IMR-90 (cell line): ENCODE results near the gene DNAJC11. TPM values are rescaled to one million over a fixed set of nuclear protein-coding genes. Genes with fewer than 3 reads are reported as not detected.

Experiments used
- ATAC-seq: fragments of 200-7000 bp; cut with Tn5 transposase; 2 replicates; pipeline ENCODE4 v1.9.1; 2020; ENCODE audit warnings: low read depth, mild to moderate bottlenecking, moderate library complexity
- BruUV-seq: library from RNA; stranded (reverse); fragments of 400-500 nt; replicated peaks from 2 replicates; lab custom pipeline; 2021; lab: Mats Ljungman, UMichigan
- CTCF ChIA-PET: fragments of 300-600 bp; formaldehyde crosslinking; extraction: SDS; loops from one replicate; lab custom pipeline; 2021; ENCODE audit warnings: antibody characterized with exemption; lab: Yijun Ruan, JAX
- POLR2A ChIA-PET: fragments of 300-600 bp; sonication (Branson Sonifier 250); formaldehyde crosslinking; loops from one replicate; lab custom pipeline; 2022; ENCODE audit warnings: antibody characterized with exemption; ENCODE audit not compliant: unreplicated experiment; lab: Charles Lee
- DNase-seq: peaks from one replicate; pipeline ENCODE4 v3.0.0; 2013
- H2AFZ ChIP-seq: replicated peaks from 2 replicates; pipeline ENCODE3; 2013; ENCODE audit warnings: low read length, mild to moderate bottlenecking; ENCODE audit not compliant: poor library complexity
- H2AK5ac ChIP-seq: 2 replicates; pipeline ENCODE4 v1.6.1; 2013; ENCODE audit warnings: low read depth, low read length, inconsistent platforms
- H2AK9ac ChIP-seq: replicated peaks from 2 replicates; pipeline ENCODE3; 2013; ENCODE audit warnings: mild to moderate bottlenecking, low read depth, low read length, moderate library complexity; ENCODE audit not compliant: poor library complexity
- H2BK120ac ChIP-seq: 2 replicates; pipeline ENCODE4 v1.6.1; 2013; ENCODE audit warnings: low read depth, low read length, inconsistent platforms
- H2BK15ac ChIP-seq: 3 replicates; pipeline ENCODE4 v1.6.1; 2013; ENCODE audit warnings: low read depth, low read length, inconsistent platforms
- H2BK20ac ChIP-seq: 2 replicates; pipeline ENCODE4 v1.6.1; 2013; ENCODE audit warnings: low read depth, mild to moderate bottlenecking, inconsistent platforms, low read length, moderate library complexity
- H2BK5ac ChIP-seq: 2 replicates; pipeline ENCODE4 v1.6.1; 2013; ENCODE audit warnings: mild to moderate bottlenecking, low read depth, low read length, inconsistent platforms; ENCODE audit not compliant: poor library complexity, severe bottlenecking
- H3K14ac ChIP-seq: replicated peaks from 2 replicates; pipeline ENCODE4 v1.6.1; 2013; ENCODE audit warnings: low read depth, low read length, inconsistent platforms
- H3K18ac ChIP-seq: 2 replicates; pipeline ENCODE4 v1.6.1; 2013; ENCODE audit warnings: low read depth, low read length, control low read depth
- H3K23ac ChIP-seq: 2 replicates; pipeline ENCODE4 v1.6.1; 2013; ENCODE audit warnings: low read depth, low read length, inconsistent platforms
- H3K27ac ChIP-seq: 2 replicates; pipeline ENCODE4 v1.5.1; 2013; ENCODE audit warnings: mild to moderate bottlenecking, control low read depth, low read length; ENCODE audit not compliant: insufficient read depth
- H3K27me3 ChIP-seq: 2 replicates; pipeline ENCODE4 v1.6.1; 2013; ENCODE audit warnings: low read length; ENCODE audit not compliant: control insufficient read depth, insufficient read depth
- H3K36me3 ChIP-seq: 2 replicates; pipeline ENCODE4 v1.6.1; 2013; ENCODE audit warnings: low read length, mixed read lengths; ENCODE audit not compliant: control insufficient read depth, insufficient read depth
- H3K4ac ChIP-seq: 2 replicates; pipeline ENCODE4 v1.6.1; 2013; ENCODE audit warnings: low read depth, low read length, inconsistent platforms
- H3K4me1 ChIP-seq: 2 replicates; pipeline ENCODE4 v1.6.1; 2013; ENCODE audit warnings: low read length, mixed read lengths; ENCODE audit not compliant: control insufficient read depth, insufficient read depth
- H3K4me2 ChIP-seq: 2 replicates; pipeline ENCODE4 v1.6.1; 2013; ENCODE audit warnings: low read depth, mild to moderate bottlenecking, control low read depth, low read length, moderate library complexity
- H3K4me3 ChIP-seq: 2 replicates; pipeline ENCODE4 v1.5.1; 2013; ENCODE audit warnings: low read depth, mild to moderate bottlenecking, control low read depth, low read length, moderate library complexity; ENCODE audit not compliant: insufficient read depth
- H3K56ac ChIP-seq: 2 replicates; pipeline ENCODE4 v1.6.1; 2013; ENCODE audit warnings: low read length, inconsistent platforms; ENCODE audit not compliant: insufficient read depth; ENCODE audit errors: extremely low read depth
- H3K79me1 ChIP-seq, 2 experiments: 2 replicates each; pipeline ENCODE4 v1.6.1; 2013; ENCODE audit warnings: low read length in 2 of 2, inconsistent platforms in 1 of 2, low read depth in 1 of 2
- H3K9ac ChIP-seq: 2 replicates; pipeline ENCODE4 v1.6.1; 2013; ENCODE audit warnings: low read depth, low read length, control low read depth
- H3K9me1 ChIP-seq: 2 replicates; pipeline ENCODE4 v1.6.1; 2013; ENCODE audit warnings: low read length, inconsistent platforms; ENCODE audit not compliant: insufficient read depth
- H3K9me3 ChIP-seq: 2 replicates; pipeline ENCODE4 v1.6.1; 2013; ENCODE audit warnings: low read length; ENCODE audit not compliant: control insufficient read depth, insufficient read depth
- H4K20me1 ChIP-seq: 2 replicates; pipeline ENCODE4 v1.6.1; 2013; ENCODE audit warnings: low read length, inconsistent platforms; ENCODE audit not compliant: insufficient read depth
- H4K5ac ChIP-seq: 2 replicates; pipeline ENCODE4 v1.6.1; 2013; ENCODE audit warnings: mild to moderate bottlenecking, low read depth, low read length, control low read depth
- H4K8ac ChIP-seq, 2 experiments: 2 replicates each; pipeline ENCODE4 v1.6.1; 2013; ENCODE audit warnings: low read depth in 2 of 2, low read length in 2 of 2, control low read depth in 1 of 2, inconsistent platforms in 1 of 2
- H4K91ac ChIP-seq: 2 replicates; pipeline ENCODE4 v1.6.1; 2013; ENCODE audit warnings: low read depth, low read length, inconsistent platforms; ENCODE audit not compliant: insufficient read depth
- BHLHE40 ChIP-seq: fragments of 150-350 bp; IDR thresholded peaks from 2 replicates; pipeline ENCODE4 v1.6.1; 2016; ENCODE audit warnings: mild to moderate bottlenecking, low read depth, low read length
- MAZ ChIP-seq: IDR thresholded peaks from 2 replicates; pipeline ENCODE4 v1.6.1; 2012; ENCODE audit warnings: low read depth, mild to moderate bottlenecking, low read length, improper control_type of control experiment, moderate library complexity, borderline replicate concordance
- RAD21 ChIP-seq: IDR thresholded peaks from 2 replicates; pipeline ENCODE4 v1.6.1; 2012; ENCODE audit warnings: low read length, improper control_type of control experiment
- WGBS, 2 experiments: methylation state at CpG; one replicate each; pipeline versions ENCODE4 v1.1.5 to v1.1.7; 2013; ENCODE audit warnings: missing lambda C conversion rate in 2 of 2; ENCODE audit not compliant: insufficient read length in 1 of 2; ENCODE audit errors: extremely low coverage in 2 of 2; 5-methylcytosine and 5-hydroxymethylcytosine counted together
- dilution Hi-C: fragments of 300-500 bp; cut with HindIII; formaldehyde crosslinking; loops from one replicate; pipeline ENCODE4 v1.14.3; 2018; ENCODE audit warnings: low sequenced_read_pairs; ENCODE audit not compliant: unreplicated experiment
- in situ Hi-C: fragments of 300-500 bp; cut with MboI; formaldehyde crosslinking; loops from 3 replicates; pipeline ENCODE4 v1.14.3; 2019; ENCODE audit warnings: low sequenced_read_pairs, inconsistent platforms, mixed read lengths
- intact Hi-C: fragments of 100-400 bp; cut with micrococcal nuclease; formaldehyde crosslinking; loops from 2 replicates; pipeline ENCODE4 v1.10.0; 2022
- polyA plus RNA-seq, 3 experiments: library from polyadenylated mRNA; depleted of rRNA; stranded (reverse); fragments of >200 nt; gene quantifications; 2 replicates each; pipeline ENCODE4 v1.2.3, GENCODE V29; 2012; ENCODE audit warnings: low replicate concordance in 1 of 3
- total RNA-seq: library from RNA; depleted of rRNA; stranded (reverse); fragments of >200 nt; gene quantifications from 2 replicates; pipeline ENCODE4 v1.2.3, GENCODE V29; 2012

DNAJC11 gene
- total and polyA plus RNA-seq, 2 of the 4 experiments (the other 2 are of a cell fraction): 38.7 to 48.5 TPM

DNA sequence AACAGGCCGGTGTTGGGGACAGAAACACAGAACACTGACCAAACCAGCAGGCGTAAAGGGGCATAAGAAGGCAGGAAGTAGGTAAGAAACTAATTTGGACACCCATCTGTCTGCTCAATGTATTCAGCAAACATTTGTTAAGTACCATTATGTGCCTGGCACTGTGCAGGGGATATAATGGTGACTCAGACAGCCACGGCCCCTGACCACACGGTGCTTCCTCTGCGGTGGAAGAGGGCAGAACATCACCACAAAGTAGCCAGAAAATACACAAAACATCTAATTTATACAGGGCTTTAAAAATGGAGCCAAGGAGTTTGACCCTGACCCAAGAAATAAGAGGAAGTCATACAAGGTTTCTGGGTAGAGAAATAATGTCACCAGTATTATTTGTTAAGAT, 12.9 kb downstream of the DNAJC11 start:
- peaks cover 15% of the 10 kb centered on the region for H3K4me1 ChIP-seq
- peak; percentile 18 for DNase-seq

More for the DNA sequence above, 12.9 kb downstream of the DNAJC11 start:
- Histone ChIP-seq H2BK15ac (peak overlapping the region; percentile 30; the same call in 1 of the 3 replicates), H3K36me3 (peaks cover 2% of the 10 kb centered on the region), H2BK5ac (peak overlapping the region; percentile 43), H2BK20ac (peak overlapping the region; percentile 57), H2BK120ac (peak overlapping the region; percentile 73), H3K23ac (peak overlapping the region; percentile 17; the same call in 1 of the 2 replicates), H3K4me2 (no peak overlapping the region), H3K56ac (no peak overlapping the region), H2AK9ac (peak overlapping the region; percentile 8), H3K4me3 (no peak overlapping the region), H4K5ac (peak overlapping the region; percentile 60; the same call in 1 of the 2 replicates), H3K4ac (peak overlapping the region; percentile 45), H3K9me3 (no peaks in the 10 kb centered on the region), H4K8ac (peak overlapping the region; percentile 22 to 58; a peak in 3 of 4 replicates), H3K27me3 (no peaks in the 10 kb centered on the region), H2AFZ (no peak overlapping the region), H3K79me1 (peaks cover 30 to 63% of the 10 kb centered on the region in 2 experiments), H3K9ac (no peak overlapping the region), H3K14ac (0 out of 2 replicates have a peak overlapping the region, but pooled peaks have one; percentile 37), H3K27ac (peak overlapping the region; percentile 3; the same call in 1 of the 2 replicates), H2AK5ac (peak overlapping the region; percentile 71; the same call in 1 of the 2 replicates), H4K20me1 (peaks cover 4% of the 10 kb centered on the region; the same call in 1 of the 2 replicates), H3K9me1 (peaks cover 7% of the 10 kb centered on the region), H4K91ac (no peak overlapping the region), H3K18ac (no peak overlapping the region)
- ChIA-PET CTCF (no interaction called here), POLR2A (no interaction called here)
- in situ Hi-C loops (no loop called here), intact Hi-C loops (no loop called here), dilution Hi-C loops (no loop called here)
- ATAC-seq: no peak
- 83% methylated on average over 1 of the region's 5 CpGs; no CpG with 5 or more reads in 1 of the 2 experiments for WGBS, 2 experiments
- BruUV-seq: no TSS peak
- TF ChIP-seq BHLHE40 (no peak), RAD21 (no peak), MAZ (no peak)
